ENCODE data around the gene ZMPSTE24.

Gene ZMPSTE24

DNA sequence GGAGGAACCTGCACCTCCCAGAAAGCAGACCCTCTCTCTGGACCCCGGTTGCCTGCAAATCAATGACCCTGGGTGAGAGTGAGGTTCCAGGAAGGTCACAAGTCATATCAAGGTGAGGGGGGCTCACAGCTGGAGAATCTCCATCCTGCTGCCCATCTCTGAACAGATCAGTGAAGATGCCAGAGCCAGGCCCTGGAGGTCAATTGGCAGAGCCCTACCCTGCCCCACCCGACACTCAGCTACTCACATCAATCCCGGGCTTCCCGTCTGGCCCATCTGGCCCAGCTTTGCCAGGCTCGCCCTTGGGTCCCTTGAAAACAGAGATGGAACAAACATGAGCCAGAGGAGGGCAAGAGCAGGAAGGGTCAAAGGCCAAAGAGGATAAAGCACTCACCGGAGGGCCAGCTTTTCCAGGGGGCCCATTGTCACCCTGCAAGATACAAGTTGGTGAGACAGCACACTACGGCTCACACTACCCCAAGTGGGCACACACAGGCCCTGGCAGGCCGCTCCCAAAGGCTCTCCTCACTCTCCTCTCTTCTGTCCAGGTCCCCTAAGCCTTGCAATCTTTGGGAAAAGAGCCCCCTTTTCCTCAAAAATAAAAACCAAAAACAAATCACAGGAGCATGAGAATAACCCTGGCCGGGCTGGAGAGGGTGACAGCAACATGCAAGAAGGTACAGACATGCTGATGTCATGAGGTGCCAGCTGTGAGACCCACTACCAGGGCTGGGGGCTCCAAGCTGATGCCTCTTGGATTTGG lies 56.1 kb downstream of the ZMPSTE24 start:
- no peak overlapping the region for H3K27ac ChIP-seq
- no peak for TF ChIP-seq CTCF (conservative IDR thresholded peaks at IDR 0.05)

DNA sequence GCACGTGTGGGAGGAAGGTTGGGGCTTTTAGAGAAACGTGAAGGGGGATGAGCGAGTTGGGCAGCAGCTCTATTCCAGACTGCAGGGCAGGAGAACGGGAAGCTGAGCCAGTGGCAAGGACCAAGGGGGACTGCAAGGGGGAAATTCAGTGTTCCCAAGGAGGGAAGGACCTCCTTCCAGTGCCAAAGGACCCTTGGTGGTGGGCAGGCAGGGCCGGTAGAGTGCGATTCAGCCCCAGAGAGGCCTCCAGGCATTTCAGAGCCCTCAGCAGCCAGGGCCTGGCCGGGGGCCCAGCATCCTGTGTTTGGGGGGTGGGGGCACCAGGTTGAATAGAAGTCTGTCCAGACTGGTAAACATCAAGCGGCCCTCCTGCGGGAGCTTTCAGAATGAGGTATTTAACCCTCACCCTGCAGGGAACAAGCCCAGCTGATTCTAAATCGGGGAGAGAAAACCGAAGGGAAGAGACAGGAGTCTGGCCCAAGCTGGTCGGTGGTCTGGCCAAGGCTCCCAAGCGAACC lies 56.7 kb downstream of the ZMPSTE24 start:
- no peak for TF ChIP-seq CTCF (conservative IDR thresholded peaks at IDR 0.05)
- H3K27ac ChIP-seq = no peak overlapping the region

GRCh38 chr1:40315239-40315794 lies 57.3 kb downstream of the ZMPSTE24 start:
- TF ChIP-seq CTCF (conservative IDR thresholded peaks at IDR 0.05) = peak; percentile 73
- no peak overlapping the region; the same call in 1 of the 2 replicates for H3K27ac ChIP-seq

- peak overlapping the region; percentile 67; the same call in 1 of the 2 replicates for H3K27ac ChIP-seq
- TF ChIP-seq CTCF (conservative IDR thresholded peaks at IDR 0.05) = no peak
These were observed 58.0 kb downstream of the ZMPSTE24 start for GRCh38 chr1:40315795-40316594.

DNA sequence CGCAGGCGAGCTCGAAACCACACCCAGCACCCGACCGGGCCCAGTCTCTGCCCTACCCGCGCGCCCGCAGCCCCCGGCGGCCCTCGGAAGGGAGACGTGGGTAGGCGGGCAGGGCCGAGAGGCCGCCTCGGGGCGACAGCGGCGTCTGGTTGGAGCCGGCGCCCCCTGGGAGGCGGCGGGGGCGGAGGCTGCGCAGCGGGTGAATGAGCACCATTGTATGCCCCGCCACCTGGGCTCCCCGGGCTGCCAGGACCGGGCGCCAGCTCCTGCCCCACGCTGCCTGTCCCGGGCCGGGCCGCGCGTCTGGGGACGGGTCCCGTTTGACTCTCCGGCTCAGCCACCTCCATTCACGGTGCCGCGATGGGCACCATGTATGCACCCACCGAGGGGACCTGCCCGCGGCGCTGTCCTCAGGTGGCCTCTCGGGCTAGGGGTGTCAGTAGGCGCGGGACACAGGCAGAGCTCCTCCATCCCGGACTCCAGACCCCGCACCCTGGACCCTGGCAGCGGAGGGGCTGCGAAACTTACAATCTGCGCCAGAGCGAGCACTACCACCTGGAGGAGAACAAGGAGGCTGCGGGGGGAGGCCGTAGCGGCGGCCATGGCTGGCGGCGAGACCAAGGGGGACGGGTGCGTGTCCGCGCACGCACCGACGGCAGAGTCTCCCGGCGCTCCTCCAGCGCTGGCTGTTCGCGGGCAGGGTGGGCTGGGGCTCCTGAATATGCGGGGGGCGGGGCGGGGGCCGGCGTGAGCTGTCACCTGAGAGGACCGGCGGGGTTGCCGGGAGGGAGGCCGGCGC lies 58.8 kb downstream of the ZMPSTE24 start, which contains the start of gene COL9A2:
Gene COL9A2, minus strand, starts transcription at position 692 of the 799 bp plus-strand sequence. Its CDS starts 89 bp downstream, at position 603.
- H3K27ac ChIP-seq = peak within 1 kb of the TSS; percentile 67; the same call in 1 of the 2 replicates
- peak; percentile 27; the same call in 1 of the 2 replicates for TF ChIP-seq CTCF (conservative IDR thresholded peaks at IDR 0.05)

- TF ChIP-seq CTCF (conservative IDR thresholded peaks at IDR 0.05) = no peak
- peak overlapping the region; percentile 67; the same call in 1 of the 2 replicates for H3K27ac ChIP-seq
These were observed 59.5 kb downstream of the ZMPSTE24 start for GRCh38 chr1:40317394-40318074.

All from VCaP (cell line).